WTC11 (cell line): ENCODE data around the gene MYO16. TPM values are rescaled to one million over a fixed set of nuclear protein-coding genes. Genes with fewer than 3 reads are reported as not detected.

Source experiments
- ATAC-seq: fragments of 200-7000 bp; cut with Tn5 transposase; 2 replicates; pipeline ENCODE4 v1.10.0; 2021; ENCODE audit warnings: mild to moderate bottlenecking, moderate library complexity
- CTCF ChIA-PET: fragments of 300-600 bp; sonication (Branson Sonifier 250); formaldehyde crosslinking; loops from one replicate; lab custom pipeline; 2021; ENCODE audit warnings: antibody characterized with exemption; lab: Charles Lee
- POLR2A ChIA-PET: fragments of 350-600 bp; sonication (Branson Sonifier 250); formaldehyde crosslinking; loops from one replicate; lab custom pipeline; 2021; ENCODE audit warnings: antibody characterized with exemption; lab: Charles Lee
- DNase-seq: peaks from one replicate; pipeline ENCODE4 v3.0.0; 2021; ENCODE audit warnings: low spot score
- H3K27ac Mint-ChIP-seq: 2 replicates; pipeline ENCODE4 v1.8.0; 2021; ENCODE audit warnings: mixed read lengths
- H3K27me3 Mint-ChIP-seq: 2 replicates; pipeline ENCODE4 v1.8.0; 2021; ENCODE audit warnings: low read depth, mild to moderate bottlenecking, moderate library complexity, mixed read lengths
- H3K36me3 Mint-ChIP-seq: 2 replicates; pipeline ENCODE4 v1.8.0; 2021; ENCODE audit warnings: mixed read lengths
- H3K4me1 Mint-ChIP-seq: 2 replicates; pipeline ENCODE4 v1.8.0; 2022; ENCODE audit warnings: mixed read lengths
- H3K4me3 Mint-ChIP-seq: 2 replicates; pipeline ENCODE4 v1.8.0; 2021; ENCODE audit warnings: mild to moderate bottlenecking, moderate library complexity, mixed read lengths
- H3K9me3 Mint-ChIP-seq: 2 replicates; pipeline ENCODE4 v1.8.0; 2021; ENCODE audit warnings: mixed read lengths
- ATF1 ChIP-seq: sonication (generic); formaldehyde crosslinking; IDR thresholded peaks from 2 replicates; pipeline ENCODE4 v1.8.1; 2023; ENCODE audit warnings: mild to moderate bottlenecking, moderate library complexity, missing genetic modification reagents
- FOXK1 ChIP-seq: sonication (generic); formaldehyde crosslinking; IDR thresholded peaks from 2 replicates; pipeline ENCODE4 v1.8.0; 2022; ENCODE audit warnings: mild to moderate bottlenecking, moderate library complexity, missing genetic modification reagents
- HMGA2 ChIP-seq: fragments of 250-450 bp; sonication (Bioruptor Pico); IDR thresholded peaks from 2 replicates; pipeline ENCODE4 v1.4.0; 2021; ENCODE audit warnings: mild to moderate bottlenecking, moderate library complexity
- JAZF1 ChIP-seq: fragments of 250-450 bp; sonication (Bioruptor Pico); IDR thresholded peaks from 2 replicates; pipeline ENCODE4 v1.9.0; 2021; ENCODE audit warnings: moderate library complexity, mild to moderate bottlenecking, inconsistent platforms
- MXD4 ChIP-seq: fragments of 250-450 bp; sonication (Bioruptor Pico); IDR thresholded peaks from 2 replicates; pipeline ENCODE4 v1.8.0; 2021; ENCODE audit warnings: mild to moderate bottlenecking, moderate library complexity, borderline replicate concordance
- SOX15 ChIP-seq: fragments of 250-450 bp; sonication (Bioruptor Pico); IDR thresholded peaks from 2 replicates; pipeline ENCODE4 v1.9.0; 2021; ENCODE audit warnings: mild to moderate bottlenecking
- ZNF232 ChIP-seq: sonication (generic); formaldehyde crosslinking; IDR thresholded peaks from 2 replicates; pipeline ENCODE4 v1.8.0; 2022; ENCODE audit warnings: mild to moderate bottlenecking, missing genetic modification reagents
- ZNF416 ChIP-seq: fragments of 250-450 bp; sonication (Bioruptor Pico); IDR thresholded peaks from 2 replicates; pipeline ENCODE4 v1.9.0; 2021; ENCODE audit warnings: mild to moderate bottlenecking, inconsistent platforms
- ZNF423 ChIP-seq: fragments of 250-450 bp; sonication (Bioruptor Pico); IDR thresholded peaks from 2 replicates; pipeline ENCODE4 v2.1.2; 2022; ENCODE audit warnings: mild to moderate bottlenecking, moderate library complexity
- ZNF671 ChIP-seq: fragments of 250-450 bp; sonication (Bioruptor Pico); IDR thresholded peaks from 2 replicates; pipeline ENCODE4 v1.8.0; 2021; ENCODE audit warnings: mild to moderate bottlenecking
- total RNA-seq: library from RNA; stranded (reverse); gene quantifications from 3 replicates; pipeline ENCODE4 v1.2.3, GENCODE V29; 2021
- TF ChIP-seq, protein P1 (sequence below): sonication (generic); formaldehyde crosslinking; IDR thresholded peaks from 2 replicates; pipeline ENCODE4 v1.8.0; 2022; ENCODE audit warnings: missing genetic modification reagents
- TF ChIP-seq, protein P2 (sequence below): sonication (generic); formaldehyde crosslinking; conservative IDR thresholded peaks from 2 replicates; pipeline ENCODE4 v1.8.1; 2023; ENCODE audit warnings: mild to moderate bottlenecking, low read depth, missing genetic modification reagents, moderate library complexity
- TF ChIP-seq, protein P3 (sequence below): sonication (generic); formaldehyde crosslinking; IDR thresholded peaks from 2 replicates; pipeline ENCODE4 v1.8.0; 2023; ENCODE audit warnings: missing genetic modification reagents
- TF ChIP-seq, protein P4 (sequence below): fragments of 250-450 bp; sonication (Bioruptor Pico); IDR thresholded peaks from 2 replicates; pipeline ENCODE4 v1.9.0; 2021; ENCODE audit warnings: mild to moderate bottlenecking, borderline replicate concordance
- TF ChIP-seq, protein P5 (sequence below): sonication (generic); formaldehyde crosslinking; IDR thresholded peaks from 2 replicates; pipeline ENCODE4 v1.8.1; 2023; ENCODE audit warnings: mild to moderate bottlenecking, missing genetic modification reagents, borderline replicate concordance

MYO16 gene
- total RNA-seq, 1 experiment from 2014 or later = 0.09 TPM

DNA sequence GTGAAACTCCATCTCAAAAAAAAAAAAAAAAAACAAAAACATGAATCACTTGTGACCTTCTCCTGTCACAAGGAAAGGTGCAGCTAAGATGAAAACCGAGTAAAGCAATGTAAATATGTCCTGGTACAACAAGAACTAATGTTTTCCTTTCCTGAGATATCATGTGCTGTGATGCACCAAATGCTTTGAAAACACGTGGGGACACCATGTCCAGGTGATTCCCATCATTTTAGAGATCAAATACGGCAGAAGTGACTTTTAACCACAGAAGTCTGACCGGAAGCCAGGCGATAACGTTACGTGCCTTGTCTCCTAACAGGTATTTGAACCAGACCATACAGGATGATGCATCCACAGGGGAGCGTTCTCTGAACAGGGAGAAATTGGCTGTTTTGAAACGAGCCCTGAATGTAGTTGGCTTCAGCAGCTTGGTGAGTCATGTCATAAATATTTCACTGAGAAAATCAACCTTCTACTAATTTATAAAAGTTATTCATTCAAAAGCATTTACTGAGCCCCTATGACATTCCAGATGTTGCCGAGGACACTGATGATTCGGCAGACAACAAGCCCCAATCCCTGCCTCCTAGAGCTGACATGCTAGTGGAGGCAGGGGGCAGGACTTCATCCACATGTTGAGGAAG, 328.1 kb downstream of the MYO16 start (continued):
- TF ChIP-seq, protein P1, sequence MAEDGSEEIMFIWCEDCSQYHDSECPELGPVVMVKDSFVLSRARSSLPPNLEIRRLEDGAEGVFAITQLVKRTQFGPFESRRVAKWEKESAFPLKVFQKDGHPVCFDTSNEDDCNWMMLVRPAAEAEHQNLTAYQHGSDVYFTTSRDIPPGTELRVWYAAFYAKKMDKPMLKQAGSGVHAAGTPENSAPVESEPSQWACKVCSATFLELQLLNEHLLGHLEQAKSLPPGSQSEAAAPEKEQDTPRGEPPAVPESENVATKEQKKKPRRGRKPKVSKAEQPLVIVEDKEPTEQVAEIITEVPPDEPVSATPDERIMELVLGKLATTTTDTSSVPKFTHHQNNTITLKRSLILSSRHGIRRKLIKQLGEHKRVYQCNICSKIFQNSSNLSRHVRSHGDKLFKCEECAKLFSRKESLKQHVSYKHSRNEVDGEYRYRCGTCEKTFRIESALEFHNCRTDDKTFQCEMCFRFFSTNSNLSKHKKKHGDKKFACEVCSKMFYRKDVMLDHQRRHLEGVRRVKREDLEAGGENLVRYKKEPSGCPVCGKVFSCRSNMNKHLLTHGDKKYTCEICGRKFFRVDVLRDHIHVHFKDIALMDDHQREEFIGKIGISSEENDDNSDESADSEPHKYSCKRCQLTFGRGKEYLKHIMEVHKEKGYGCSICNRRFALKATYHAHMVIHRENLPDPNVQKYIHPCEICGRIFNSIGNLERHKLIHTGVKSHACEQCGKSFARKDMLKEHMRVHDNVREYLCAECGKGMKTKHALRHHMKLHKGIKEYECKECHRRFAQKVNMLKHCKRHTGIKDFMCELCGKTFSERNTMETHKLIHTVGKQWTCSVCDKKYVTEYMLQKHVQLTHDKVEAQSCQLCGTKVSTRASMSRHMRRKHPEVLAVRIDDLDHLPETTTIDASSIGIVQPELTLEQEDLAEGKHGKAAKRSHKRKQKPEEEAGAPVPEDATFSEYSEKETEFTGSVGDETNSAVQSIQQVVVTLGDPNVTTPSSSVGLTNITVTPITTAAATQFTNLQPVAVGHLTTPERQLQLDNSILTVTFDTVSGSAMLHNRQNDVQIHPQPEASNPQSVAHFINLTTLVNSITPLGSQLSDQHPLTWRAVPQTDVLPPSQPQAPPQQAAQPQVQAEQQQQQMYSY (CRISPR knock-in tag) = no peak
- TF ChIP-seq FOXK1 (no peak), JAZF1 (CRISPR knock-in tag) (no peak)

DNA sequence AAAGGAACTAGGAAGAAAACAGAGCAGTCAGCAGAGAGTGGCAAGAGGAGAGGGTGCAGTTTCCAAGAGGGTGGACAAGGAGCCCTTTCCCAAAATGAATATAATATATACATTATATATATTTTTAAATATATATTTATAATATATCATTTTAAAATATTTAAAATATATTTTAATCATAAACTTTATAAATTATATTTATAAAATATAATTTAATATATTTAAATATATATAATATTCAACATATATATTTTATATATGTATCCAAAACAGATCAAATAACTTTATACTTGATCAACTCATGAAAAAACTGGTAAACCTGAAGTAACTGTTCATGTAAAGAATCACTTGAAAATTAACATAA, 328.6 kb downstream of the MYO16 start:
- Mint-ChIP-seq H3K4me3 (no peak overlapping the region), H3K4me1 (peaks cover 4% of the 10 kb centered on the region), H3K27me3 (no peaks in the 10 kb centered on the region), H3K36me3 (no peaks in the 10 kb centered on the region), H3K9me3 (no peaks in the 10 kb centered on the region), H3K27ac (no peak overlapping the region)
- DNase-seq (no peak), ATAC-seq (no peak)
- POLR2A ChIA-PET = no interaction called here
- peak; percentile 98; the same call in 1 of the 2 replicates for TF ChIP-seq HMGA2 (CRISPR knock-in tag)
- no peak for TF ChIP-seq ZNF416 (CRISPR knock-in tag)
- CTCF ChIA-PET = no interaction called here

DNA sequence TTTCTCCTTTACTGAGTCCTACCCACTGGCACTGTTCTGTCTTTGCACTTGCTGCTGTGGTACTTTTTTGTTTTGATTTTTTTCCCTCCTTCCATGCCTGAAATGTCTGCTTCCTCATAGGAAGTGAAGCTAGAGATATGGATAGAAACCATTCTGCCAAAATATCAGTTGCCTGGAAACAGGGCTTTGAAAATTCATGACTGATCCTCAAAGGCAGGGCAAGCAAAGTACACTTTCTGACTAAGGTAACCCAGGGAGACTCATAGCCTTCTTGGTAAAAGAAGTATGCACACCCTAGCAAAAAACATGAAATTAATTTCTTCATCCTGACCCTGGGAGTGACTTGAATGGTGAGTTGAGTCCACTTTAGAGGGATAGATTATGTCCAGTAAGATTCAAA, 329.8 kb downstream of the MYO16 start:
- no peak overlapping the region for H3K4me3 Mint-ChIP-seq
- no peak overlapping the region for H3K27ac Mint-ChIP-seq
- H3K36me3 Mint-ChIP-seq = no peaks in the 10 kb centered on the region
- peaks cover 4% of the 10 kb centered on the region for H3K4me1 Mint-ChIP-seq
- POLR2A ChIA-PET = no interaction called here
- H3K9me3 Mint-ChIP-seq = no peaks in the 10 kb centered on the region
- CTCF ChIA-PET = no interaction called here
- no peak for ATAC-seq
- no peak for DNase-seq
- no peaks in the 10 kb centered on the region for H3K27me3 Mint-ChIP-seq
- TF ChIP-seq ATF1 = no peak
- TF ChIP-seq, protein P2, sequence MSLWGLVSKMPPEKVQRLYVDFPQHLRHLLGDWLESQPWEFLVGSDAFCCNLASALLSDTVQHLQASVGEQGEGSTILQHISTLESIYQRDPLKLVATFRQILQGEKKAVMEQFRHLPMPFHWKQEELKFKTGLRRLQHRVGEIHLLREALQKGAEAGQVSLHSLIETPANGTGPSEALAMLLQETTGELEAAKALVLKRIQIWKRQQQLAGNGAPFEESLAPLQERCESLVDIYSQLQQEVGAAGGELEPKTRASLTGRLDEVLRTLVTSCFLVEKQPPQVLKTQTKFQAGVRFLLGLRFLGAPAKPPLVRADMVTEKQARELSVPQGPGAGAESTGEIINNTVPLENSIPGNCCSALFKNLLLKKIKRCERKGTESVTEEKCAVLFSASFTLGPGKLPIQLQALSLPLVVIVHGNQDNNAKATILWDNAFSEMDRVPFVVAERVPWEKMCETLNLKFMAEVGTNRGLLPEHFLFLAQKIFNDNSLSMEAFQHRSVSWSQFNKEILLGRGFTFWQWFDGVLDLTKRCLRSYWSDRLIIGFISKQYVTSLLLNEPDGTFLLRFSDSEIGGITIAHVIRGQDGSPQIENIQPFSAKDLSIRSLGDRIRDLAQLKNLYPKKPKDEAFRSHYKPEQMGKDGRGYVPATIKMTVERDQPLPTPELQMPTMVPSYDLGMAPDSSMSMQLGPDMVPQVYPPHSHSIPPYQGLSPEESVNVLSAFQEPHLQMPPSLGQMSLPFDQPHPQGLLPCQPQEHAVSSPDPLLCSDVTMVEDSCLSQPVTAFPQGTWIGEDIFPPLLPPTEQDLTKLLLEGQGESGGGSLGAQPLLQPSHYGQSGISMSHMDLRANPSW (CRISPR knock-in tag) = no peak

DNA sequence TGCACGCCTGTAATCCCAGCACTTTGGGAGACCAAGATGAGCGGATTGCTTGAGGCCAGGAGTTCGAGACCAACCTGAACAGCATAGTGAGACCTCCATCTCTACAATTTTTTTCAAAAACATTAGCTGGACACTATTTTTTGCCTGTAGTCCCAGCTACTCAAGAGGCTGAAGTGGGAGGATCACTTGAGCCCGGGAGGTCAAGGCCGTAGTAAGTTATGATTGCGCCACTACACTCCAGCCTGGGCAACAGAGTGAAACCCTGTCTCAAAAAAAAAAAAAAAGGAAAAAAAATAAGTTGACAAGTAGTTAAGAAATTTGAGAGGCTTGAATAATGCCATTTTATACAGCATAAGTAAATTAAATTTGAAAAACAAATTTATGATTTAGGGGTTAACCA, 330.6 kb downstream of the MYO16 start:
- Mint-ChIP-seq H3K9me3 (no peaks in the 10 kb centered on the region), H3K27me3 (no peaks in the 10 kb centered on the region), H3K4me1 (peaks cover 4% of the 10 kb centered on the region), H3K27ac (no peak overlapping the region), H3K4me3 (no peak overlapping the region), H3K36me3 (no peaks in the 10 kb centered on the region)
- DNase-seq = no peak
- ChIA-PET POLR2A (no interaction called here), CTCF (interaction anchor here (2.4 kb wide), 1 partner anchor 176 kb away, joined by 20 read pairs; no protein-coding TSS in a partner anchor)
- no peak for ATAC-seq
- TF ChIP-seq ZNF671 (CRISPR knock-in tag) (no peak), ZNF423 (no peak), MXD4 (CRISPR knock-in tag) (no peak), HMGA2 (CRISPR knock-in tag) (no peak), SOX15 (CRISPR knock-in tag) (no peak), ZNF232 (CRISPR knock-in tag) (no peak)
- TF ChIP-seq, protein P3, sequence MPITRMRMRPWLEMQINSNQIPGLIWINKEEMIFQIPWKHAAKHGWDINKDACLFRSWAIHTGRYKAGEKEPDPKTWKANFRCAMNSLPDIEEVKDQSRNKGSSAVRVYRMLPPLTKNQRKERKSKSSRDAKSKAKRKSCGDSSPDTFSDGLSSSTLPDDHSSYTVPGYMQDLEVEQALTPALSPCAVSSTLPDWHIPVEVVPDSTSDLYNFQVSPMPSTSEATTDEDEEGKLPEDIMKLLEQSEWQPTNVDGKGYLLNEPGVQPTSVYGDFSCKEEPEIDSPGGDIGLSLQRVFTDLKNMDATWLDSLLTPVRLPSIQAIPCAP (CRISPR knock-in tag) = no peak
- TF ChIP-seq, protein P4, sequence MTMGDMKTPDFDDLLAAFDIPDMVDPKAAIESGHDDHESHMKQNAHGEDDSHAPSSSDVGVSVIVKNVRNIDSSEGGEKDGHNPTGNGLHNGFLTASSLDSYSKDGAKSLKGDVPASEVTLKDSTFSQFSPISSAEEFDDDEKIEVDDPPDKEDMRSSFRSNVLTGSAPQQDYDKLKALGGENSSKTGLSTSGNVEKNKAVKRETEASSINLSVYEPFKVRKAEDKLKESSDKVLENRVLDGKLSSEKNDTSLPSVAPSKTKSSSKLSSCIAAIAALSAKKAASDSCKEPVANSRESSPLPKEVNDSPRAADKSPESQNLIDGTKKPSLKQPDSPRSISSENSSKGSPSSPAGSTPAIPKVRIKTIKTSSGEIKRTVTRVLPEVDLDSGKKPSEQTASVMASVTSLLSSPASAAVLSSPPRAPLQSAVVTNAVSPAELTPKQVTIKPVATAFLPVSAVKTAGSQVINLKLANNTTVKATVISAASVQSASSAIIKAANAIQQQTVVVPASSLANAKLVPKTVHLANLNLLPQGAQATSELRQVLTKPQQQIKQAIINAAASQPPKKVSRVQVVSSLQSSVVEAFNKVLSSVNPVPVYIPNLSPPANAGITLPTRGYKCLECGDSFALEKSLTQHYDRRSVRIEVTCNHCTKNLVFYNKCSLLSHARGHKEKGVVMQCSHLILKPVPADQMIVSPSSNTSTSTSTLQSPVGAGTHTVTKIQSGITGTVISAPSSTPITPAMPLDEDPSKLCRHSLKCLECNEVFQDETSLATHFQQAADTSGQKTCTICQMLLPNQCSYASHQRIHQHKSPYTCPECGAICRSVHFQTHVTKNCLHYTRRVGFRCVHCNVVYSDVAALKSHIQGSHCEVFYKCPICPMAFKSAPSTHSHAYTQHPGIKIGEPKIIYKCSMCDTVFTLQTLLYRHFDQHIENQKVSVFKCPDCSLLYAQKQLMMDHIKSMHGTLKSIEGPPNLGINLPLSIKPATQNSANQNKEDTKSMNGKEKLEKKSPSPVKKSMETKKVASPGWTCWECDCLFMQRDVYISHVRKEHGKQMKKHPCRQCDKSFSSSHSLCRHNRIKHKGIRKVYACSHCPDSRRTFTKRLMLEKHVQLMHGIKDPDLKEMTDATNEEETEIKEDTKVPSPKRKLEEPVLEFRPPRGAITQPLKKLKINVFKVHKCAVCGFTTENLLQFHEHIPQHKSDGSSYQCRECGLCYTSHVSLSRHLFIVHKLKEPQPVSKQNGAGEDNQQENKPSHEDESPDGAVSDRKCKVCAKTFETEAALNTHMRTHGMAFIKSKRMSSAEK (CRISPR knock-in tag) = no peak
- TF ChIP-seq, protein P5, sequence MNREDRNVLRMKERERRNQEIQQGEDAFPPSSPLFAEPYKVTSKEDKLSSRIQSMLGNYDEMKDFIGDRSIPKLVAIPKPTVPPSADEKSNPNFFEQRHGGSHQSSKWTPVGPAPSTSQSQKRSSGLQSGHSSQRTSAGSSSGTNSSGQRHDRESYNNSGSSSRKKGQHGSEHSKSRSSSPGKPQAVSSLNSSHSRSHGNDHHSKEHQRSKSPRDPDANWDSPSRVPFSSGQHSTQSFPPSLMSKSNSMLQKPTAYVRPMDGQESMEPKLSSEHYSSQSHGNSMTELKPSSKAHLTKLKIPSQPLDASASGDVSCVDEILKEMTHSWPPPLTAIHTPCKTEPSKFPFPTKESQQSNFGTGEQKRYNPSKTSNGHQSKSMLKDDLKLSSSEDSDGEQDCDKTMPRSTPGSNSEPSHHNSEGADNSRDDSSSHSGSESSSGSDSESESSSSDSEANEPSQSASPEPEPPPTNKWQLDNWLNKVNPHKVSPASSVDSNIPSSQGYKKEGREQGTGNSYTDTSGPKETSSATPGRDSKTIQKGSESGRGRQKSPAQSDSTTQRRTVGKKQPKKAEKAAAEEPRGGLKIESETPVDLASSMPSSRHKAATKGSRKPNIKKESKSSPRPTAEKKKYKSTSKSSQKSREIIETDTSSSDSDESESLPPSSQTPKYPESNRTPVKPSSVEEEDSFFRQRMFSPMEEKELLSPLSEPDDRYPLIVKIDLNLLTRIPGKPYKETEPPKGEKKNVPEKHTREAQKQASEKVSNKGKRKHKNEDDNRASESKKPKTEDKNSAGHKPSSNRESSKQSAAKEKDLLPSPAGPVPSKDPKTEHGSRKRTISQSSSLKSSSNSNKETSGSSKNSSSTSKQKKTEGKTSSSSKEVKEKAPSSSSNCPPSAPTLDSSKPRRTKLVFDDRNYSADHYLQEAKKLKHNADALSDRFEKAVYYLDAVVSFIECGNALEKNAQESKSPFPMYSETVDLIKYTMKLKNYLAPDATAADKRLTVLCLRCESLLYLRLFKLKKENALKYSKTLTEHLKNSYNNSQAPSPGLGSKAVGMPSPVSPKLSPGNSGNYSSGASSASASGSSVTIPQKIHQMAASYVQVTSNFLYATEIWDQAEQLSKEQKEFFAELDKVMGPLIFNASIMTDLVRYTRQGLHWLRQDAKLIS = no peak
